Measurements from ENCODE around the gene CDK7. TPM values are rescaled to one million over a fixed set of nuclear protein-coding genes. Genes with fewer than 3 reads are reported as not detected.

The CDK7 gene
- total and polyA plus RNA-seq, 9 of the 15 experiments (the other 6 are each of a cell fraction or from before 2014, with no cell fraction given), result 41.7 to 143 (median 65.3) TPM

- TF ChIP-seq SIRT6 (IDR thresholded peaks at IDR 0.05; ENCODE audit: low read depth, low read length) (no peak), CHD4 (IDR thresholded peaks at IDR 0.05; ENCODE audit: insufficient read depth, insufficient replicate concordance, low read depth, low read length, poor library complexity, severe bottlenecking) (no peak), XRCC4 (IDR thresholded peaks at IDR 0.05; ENCODE audit: extremely low read depth, insufficient read depth, insufficient read length) (no peak), ZNF639 (CRISPR knock-in tag; conservative IDR thresholded peaks at IDR 0.05 in 1 of 2, IDR thresholded peaks at IDR 0.05 in 1 of 2) (no peak), THRA (IDR thresholded peaks at IDR 0.05) (no peak), TRIM24 (IDR thresholded peaks at IDR 0.05) (no peak), ETS2 (tag; IDR thresholded peaks at IDR 0.05; ENCODE audit: borderline replicate concordance, poor library complexity, severe bottlenecking) (no peak), HDAC3 (IDR thresholded peaks at IDR 0.05; ENCODE audit: borderline replicate concordance, partially characterized antibody) (no peak), DIDO1 (tag; IDR thresholded peaks at IDR 0.05; ENCODE audit: low read depth) (no peak), POLR2AphosphoS2 (IDR thresholded peaks at IDR 0.05; ENCODE audit: low read length) (no peak), STAT5A (IDR thresholded peaks at IDR 0.05; ENCODE audit: borderline replicate concordance, low read length) (no peak)
- H3K9me1 ChIP-seq (ENCODE audit: control insufficient read depth, insufficient read depth, low read length), result no peaks in the 10 kb centered on the region
- H3K27me3 ChIP-seq (ENCODE audit: control insufficient read depth in 2 of 2, insufficient read depth in 2 of 2, low read length in 2 of 2), result no peaks in the 10 kb centered on the region
- H3K4me2 ChIP-seq (ENCODE audit: insufficient read depth, low read length), result no peak overlapping the region
- ChIA-PET POLR2A (interaction anchor here (0.9 kb wide), 1 partner anchor 17 kb away, joined by 3 read pairs; no protein-coding TSS in a partner anchor), CTCF (ENCODE audit: low intra/inter-chr PET ratio) (no interaction called here)
- no peak overlapping the region for H3K4me3 ChIP-seq
- peaks cover 69% of the 10 kb centered on the region for H3K79me2 ChIP-seq (ENCODE audit: control insufficient read depth, insufficient read depth, low read length)
- FAIRE-seq, result no peak
- no peak overlapping the region for H2AFZ ChIP-seq (ENCODE audit: low read depth, low read length)
- no peaks in the 10 kb centered on the region for H4K20me1 ChIP-seq (replicated peaks; ENCODE audit: control insufficient read depth, insufficient read depth, low read length)
- BruUV-seq (replicated peaks), result no TSS peak
- intact Hi-C loops (cut with micrococcal nuclease) (no loop called here), in situ Hi-C loops (cut with MboI) (no loop called here)
- no peak overlapping the region for H3K27ac ChIP-seq (ENCODE audit: extremely low read depth, low read depth, low read length)
- no peak for ATAC-seq
- peaks cover 38% of the 10 kb centered on the region for H3K36me3 ChIP-seq (ENCODE audit: control insufficient read depth, insufficient read depth, low read length)
- no peak overlapping the region for H3K9ac ChIP-seq (ENCODE audit: insufficient read depth in 1 of 2, low read depth in 2 of 2, low read length in 2 of 2)
- DNase-seq (ENCODE audit: extremely low read depth in 1 of 4, low spot score in 3 of 4), result no peak
- no peaks in the 10 kb centered on the region for H3K9me3 ChIP-seq (replicated peaks; ENCODE audit: control insufficient read depth, insufficient read depth, low read depth, low read length)
- H3K4me1 ChIP-seq (replicated peaks in 1 of 2; ENCODE audit: control insufficient read depth in 2 of 2, insufficient read depth in 2 of 2, low read length in 2 of 2), result peaks cover 11% of the 10 kb centered on the region in 2 experiments
- 41% methylated on average over 3 of the region's 3 CpGs for WGBS (ENCODE audit: insufficient coverage, low coverage, missing lambda C conversion rate)
Observed at GRCh38 chr5:69237877-69238276, 3.2 kb downstream of the CDK7 start.

Data from K562 (cell line).